Left renal cortex interstitium (tissue), 4 donors: ENCODE results near the gene CCDC57. TPM values are rescaled to one million over a fixed set of nuclear protein-coding genes. Genes with fewer than 3 reads are reported as not detected.

Experiments
- DNase-seq, 4 donors: peaks; one replicate each; pipeline ENCODE4 v3.0.0-alpha.2; 2013; ENCODE audit warnings: low read depth in 4 of 4, low spot score in 2 of 4, missing footprints in 1 of 4
- polyA plus RNA-seq, 4 donors: library from polyadenylated mRNA; unstranded; fragments of 120-200 nt; gene quantifications; one replicate each; pipeline ENCODE4 v1.2.1, GENCODE V29; 2013; ENCODE audit not compliant: insufficient read length in 4 of 4

The CCDC57 gene
- polyA plus RNA-seq, 4 donors: 29.8 to 93.3 (median 62.1) TPM

GRCh38 chr17:82226809-82227628 is 14.4 kb upstream of the CCDC57 start:
- no peak for DNase-seq

DNA sequence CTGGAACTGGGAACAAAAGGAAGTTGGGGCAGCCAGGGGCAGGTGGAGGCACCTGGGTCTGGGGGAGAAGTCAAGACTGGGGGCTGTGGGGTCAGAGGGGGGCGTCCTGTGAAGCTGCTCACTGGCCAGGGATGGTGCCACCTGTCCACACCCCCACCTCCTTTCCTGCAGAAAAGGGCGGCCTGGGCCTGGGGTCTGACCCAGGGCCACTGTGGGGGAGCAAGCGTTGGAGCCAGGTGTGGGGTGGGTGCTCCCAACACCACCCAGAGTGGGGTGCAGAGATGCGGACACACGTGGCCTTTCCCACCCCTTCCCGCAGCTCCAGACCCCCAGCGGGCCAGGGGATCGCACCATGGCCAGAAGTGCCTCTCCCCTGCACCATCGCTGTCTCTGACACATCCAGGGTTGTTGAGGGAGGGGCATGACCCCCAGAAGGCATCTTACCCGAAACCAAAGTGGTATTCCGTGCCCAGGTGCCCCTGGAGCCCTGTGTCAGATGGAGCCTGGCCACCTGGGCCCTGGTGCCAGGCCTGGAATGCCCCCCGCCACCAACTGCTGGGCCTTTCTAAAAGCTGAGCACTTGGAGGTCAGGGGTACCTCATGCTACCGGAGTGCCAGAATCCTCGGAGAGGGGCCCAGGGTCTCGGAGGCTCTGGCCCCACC is 13.6 kb upstream of the CCDC57 start:
- DNase-seq: no peak

GRCh38 chr17:82225368-82226029 is 12.9 kb upstream of the CCDC57 start:
- DNase-seq: no peak

GRCh38 chr17:82224666-82225065 is 12.0 kb upstream of the CCDC57 start:
- DNase-seq: no peak

- no peak for DNase-seq
These were observed 10.9 kb upstream of the CCDC57 start for GRCh38 chr17:82223517-82223916.

- no peak for DNase-seq
These were observed 10.2 kb upstream of the CCDC57 start for GRCh38 chr17:82222816-82223215.

DNA sequence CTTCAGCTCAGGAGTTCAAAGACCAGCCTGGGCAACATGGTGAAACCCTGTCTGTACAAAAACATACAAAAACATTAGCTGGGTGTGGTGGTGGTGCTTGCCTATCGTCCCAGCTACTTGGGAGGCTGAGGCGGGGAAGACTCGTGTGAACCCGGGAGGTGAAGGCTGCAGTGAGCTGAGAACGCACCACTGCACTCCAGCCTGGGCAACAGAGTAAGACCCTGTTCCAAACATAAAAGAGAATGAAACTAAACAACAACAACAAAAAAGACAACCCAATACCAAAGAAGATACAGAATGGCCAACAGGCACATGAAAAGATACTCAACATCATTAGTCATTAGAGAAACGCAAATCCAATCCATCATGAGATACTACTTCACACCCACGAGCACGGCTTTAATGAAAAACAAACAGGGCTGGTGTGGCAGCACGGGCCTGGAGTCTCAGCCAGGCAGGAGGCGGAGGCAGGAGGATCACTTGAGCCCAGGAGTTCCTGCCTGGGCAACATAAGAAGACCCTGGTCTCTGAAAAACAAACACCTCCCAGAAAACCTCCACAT is 8.8 kb upstream of the CCDC57 start:
- DNase-seq: no peak

- DNase-seq: no peak
These were observed 7.4 kb upstream of the CCDC57 start for GRCh38 chr17:82219753-82220709.

DNA sequence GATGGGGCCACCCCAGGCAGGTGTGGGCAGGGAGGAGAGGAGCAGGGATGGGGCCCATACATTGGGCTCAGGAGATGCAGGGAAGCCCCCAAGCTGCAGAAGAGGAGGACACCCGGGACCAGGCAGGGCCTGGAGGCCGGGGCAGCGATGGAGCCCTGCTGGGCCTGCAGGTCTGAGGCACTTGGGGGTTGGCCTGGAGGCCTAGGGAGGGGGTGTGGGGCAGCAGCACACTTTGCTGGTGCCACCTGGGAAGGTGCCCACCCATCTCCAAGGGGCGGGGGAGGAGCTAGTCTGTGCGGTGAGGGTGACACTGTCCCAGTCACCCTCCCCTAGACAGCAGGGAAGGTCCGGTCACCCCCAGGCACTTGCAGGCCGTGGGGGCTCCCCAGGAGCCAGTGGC is 6.4 kb upstream of the CCDC57 start:
- no peak for DNase-seq

- no peak for DNase-seq
These were observed 5.9 kb upstream of the CCDC57 start for GRCh38 chr17:82218349-82219075.

DNA sequence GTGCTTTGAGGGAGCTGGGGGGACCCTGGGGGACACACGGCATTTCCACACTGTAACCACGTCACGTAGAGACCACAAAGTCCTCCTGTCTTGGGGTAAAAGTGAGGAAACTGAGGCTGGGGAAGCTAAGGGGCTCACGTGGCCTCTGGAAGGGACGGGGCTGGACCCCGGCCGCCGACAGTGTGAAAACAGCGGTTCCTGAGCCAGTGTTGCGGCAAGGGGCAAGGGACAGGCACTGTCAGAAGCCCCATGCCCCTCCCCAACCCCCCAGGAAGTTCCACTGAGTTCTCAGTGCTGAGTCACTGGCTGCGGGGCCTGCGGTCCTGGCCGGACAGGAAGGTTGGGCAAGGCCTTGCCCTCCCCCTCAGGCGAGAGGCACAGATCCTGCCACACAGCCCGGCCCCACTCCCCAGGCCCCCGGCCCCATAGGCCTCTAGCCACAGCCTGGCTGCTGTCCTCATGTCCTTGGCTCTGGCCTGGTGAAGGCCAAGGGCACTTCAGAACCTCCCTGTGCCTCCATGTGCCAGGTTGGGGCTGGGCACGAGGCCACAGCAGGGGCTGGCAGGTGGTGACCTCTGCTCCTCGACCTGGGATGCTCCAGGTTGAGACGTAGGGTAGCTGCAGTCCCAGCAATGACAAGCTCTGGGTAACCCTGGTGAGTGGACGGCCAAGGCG is 5.0 kb upstream of the CCDC57 start:
- DNase-seq: no peak

DNA sequence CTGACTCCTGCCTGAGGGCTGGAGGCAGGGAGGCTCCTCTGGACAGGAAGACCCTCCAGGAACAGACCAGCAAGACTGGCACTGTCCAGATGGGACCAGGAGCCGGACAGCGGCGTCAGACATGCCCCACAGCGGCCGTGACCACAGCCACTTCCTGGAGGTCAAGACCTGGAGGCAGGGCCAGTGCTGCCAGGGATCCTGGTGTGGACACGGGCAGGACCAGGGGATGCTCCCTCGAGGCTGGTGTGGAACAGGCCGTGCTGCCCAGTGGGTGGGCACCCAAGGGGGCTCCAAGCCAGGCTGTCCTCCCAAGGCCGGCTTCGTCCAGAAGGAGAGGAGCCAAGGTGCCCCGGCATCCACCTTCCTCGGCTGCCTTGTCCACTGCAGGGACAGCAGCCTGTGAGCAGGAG is 4.5 kb upstream of the CCDC57 start:
- no peak for DNase-seq

DNA sequence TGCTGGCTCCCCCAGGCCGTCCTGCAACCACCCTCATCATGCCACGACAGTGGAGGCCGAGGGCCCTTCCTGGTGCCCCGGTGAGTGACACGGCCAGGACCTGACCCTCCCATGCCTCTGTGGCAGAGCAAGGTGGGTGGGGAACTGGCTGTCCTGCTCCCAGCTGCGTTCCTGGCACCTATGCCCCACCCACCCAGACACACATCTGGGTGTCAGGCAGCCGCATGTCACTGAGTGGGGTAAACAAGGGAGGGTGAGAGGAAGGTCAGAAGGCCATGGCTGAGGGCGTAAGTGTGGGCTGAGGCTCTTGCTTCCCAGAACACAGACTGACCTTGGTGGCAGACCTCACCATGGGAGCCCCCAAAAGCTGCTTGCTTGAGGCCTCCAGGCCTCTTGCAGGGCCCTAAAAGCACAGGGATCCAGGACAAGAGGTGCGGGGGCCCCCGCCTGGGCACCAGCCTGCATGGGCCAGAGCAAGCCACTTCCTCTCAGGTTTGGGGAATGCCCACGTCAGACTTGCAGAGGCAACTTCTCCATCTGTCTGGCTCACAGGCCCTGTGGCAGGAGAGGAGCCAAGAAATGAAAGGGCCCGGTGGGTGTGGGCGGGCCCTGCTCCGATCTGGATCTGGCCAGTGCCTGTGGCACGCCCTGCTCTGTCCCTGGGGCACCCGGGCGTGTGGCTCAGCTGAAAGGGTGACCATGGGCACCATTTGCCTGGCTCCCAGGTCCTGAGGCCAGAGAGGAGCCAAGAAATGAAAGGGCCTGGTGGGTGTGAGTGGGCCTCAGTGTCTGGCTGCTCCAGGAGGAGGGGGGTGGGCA is 3.9 kb upstream of the CCDC57 start:
- DNase-seq: no peak

GRCh38 chr17:82215972-82216300 is 3.3 kb upstream of the CCDC57 start:
- no peak for DNase-seq

DNA sequence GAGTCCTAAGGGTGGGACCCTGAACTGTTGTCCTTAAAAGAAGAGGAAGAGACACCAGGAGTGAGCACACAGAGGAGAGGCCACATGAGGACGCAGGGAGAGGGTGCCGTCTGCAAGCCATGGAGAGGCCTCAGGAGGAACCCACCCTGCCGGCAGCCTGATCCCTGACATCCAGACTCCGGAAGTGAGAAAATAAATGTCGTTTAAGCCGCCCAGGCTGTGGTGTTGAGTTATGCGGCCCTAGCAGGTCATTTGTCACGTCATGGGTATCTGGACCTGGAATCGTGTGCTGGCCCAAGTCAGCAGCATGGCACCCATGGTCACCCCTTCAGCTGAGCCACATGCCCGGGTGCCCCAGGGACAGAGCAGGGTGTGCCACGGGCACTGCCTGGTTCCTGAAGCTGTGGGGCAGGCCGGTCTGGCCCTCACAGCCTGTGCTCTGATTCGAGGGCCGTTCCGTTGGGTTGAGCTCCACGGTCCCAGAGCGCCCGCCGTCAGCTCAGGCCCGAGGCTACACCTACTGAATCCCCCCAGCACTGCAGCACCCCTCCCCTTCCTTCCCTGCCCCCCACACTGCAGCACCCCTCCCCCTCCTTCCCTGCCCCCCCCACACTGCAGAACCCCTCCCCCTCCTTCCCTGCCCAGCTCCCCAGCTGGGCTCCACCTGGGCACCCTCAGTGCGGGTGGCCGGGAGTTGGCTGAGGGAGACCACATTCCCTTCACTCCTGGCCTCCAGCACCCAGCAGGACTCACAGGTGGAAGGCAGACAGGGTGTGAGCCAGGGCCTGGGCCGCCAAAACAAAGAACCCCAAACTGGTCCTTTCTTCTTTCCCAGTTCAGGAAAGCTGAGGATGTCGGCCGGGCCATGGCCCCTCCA is 2.7 kb upstream of the CCDC57 start:
- DNase-seq: no peak

DNA sequence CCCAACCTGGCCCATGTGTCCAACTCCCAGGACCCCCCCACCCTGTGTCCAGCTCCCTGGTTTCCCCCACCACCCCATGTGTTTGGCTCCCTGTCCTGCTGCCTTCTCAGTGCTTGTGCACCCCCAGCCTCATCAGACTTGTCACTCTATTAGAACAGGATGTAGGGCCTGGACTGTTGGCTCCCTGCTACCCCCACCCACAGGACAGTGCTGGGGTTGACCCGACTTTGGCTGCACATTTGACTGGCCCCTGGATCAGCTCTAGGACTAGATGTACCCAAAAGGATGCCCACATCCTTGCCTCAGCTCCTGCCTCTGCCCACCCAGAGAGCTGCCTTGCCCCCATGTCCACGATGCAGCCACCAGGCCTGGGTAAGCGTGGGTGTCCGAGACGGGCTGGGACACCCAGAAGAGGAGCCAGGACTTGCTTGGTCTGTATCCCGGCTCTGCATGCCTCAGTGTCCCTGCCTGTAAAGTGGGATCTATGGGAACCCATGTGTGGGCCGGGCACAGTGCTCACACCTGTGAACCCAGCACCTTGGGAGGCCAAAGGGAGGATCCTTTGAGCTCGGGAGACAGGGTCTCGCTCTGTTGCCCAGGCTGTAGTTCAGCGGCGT is 1.5 kb upstream of the CCDC57 start:
- DNase-seq: no peak
